Upper lobe of right lung (tissue), 1 donor: ENCODE results near the gene ARID1B. TPM values are rescaled to one million over a fixed set of nuclear protein-coding genes. Genes with fewer than 3 reads are reported as not detected.

Source experiments
- ATAC-seq: fragments of 200-7000 bp; cut with Tn5 transposase; one replicate; pipeline ENCODE4 v1.9.1; 2020; ENCODE audit warnings: mild to moderate bottlenecking, moderate library complexity
- DNase-seq: peaks from one replicate; pipeline ENCODE4 v3.0.0-alpha.2; 2020
- H3K27ac ChIP-seq: fragments of 200-600 bp; one replicate; pipeline ENCODE4 v1.8.0; 2022
- H3K27me3 ChIP-seq: fragments of 200-600 bp; one replicate; pipeline ENCODE4 v1.8.0; 2022; ENCODE audit warnings: mild to moderate bottlenecking
- H3K36me3 ChIP-seq: fragments of 200-600 bp; one replicate; pipeline ENCODE4 v1.8.0; 2022
- H3K4me1 ChIP-seq: fragments of 200-600 bp; one replicate; pipeline ENCODE4 v1.8.0; 2022
- H3K4me3 ChIP-seq: fragments of 200-600 bp; one replicate; pipeline ENCODE4 v1.8.0; 2022; ENCODE audit warnings: mild to moderate bottlenecking
- H3K9me3 ChIP-seq: fragments of 200-600 bp; one replicate; pipeline ENCODE4 v1.8.0; 2022
- intact Hi-C: fragments of 100-400 bp; cut with DNase I; formaldehyde crosslinking; loops from one replicate; pipeline ENCODE4 v1.11.0; 2022
- total RNA-seq: library from RNA; stranded (reverse); fragmentation: NEBNext Ultra II Directional; extraction: Animal tissue kit (Norgen Biotek cat#: 25700); gene quantifications from one replicate; pipeline ENCODE4 v1.2.1, GENCODE V29; 2021
- TF ChIP-seq, protein P1 (sequence below): fragments of 200-600 bp; IDR thresholded peaks from one replicate; pipeline ENCODE4 v1.8.0; 2022; ENCODE audit warnings: antibody characterized with exemption
- donor health status: DM: no; HTN: yes; CAD: no; lungs with severe emphysema.

The ARID1B gene
- total RNA-seq, 1 donor from 2014 or later, result 80.4 TPM

DNA sequence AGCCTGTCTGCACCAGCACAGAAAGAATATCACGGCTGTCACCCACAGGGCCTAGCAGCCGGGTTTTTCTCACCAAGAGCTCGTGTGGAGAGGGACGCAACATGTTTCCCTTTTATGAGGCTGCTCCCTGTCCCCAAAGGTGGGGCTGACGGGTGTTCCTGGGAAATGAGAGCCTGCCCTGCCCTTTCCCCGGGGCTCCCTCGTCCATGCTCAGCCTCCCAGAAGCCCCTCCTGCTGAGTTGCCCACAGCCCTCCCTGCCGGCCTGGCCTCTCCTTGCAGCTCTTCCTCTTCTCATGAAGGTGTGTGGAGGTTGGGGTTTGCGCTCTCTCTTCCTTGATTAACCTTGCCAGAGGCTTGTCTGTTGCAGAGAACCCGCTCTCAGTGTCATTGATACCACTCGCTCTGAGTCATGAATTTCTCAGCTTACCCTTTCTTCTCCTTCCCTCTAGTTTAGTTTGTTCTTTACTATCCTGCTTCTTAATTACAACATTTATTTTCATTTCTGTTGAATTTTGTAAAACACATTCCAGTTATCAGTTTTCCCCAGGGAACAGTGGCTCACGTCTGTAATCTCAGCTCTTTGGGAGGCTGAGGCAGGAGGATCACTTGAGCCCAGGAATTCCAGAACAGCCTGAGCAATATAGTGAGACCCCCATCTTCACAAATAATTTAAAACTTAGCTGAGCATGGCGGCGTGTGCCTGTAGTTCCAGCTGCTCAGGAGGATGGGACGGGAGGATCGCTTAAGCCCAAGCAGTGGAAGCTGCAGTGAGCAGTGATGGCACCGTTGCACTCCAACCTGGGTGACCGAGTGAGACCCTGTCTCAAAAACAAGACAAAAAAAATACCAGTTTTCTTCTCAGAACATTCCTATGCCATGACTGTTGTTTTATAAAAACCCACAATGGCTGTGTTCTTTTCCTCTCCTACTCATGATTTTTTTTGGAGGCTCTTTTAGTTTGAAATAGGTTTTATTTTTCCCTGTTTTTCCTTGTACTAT lies 442.3 kb downstream of the ARID1B start:
- ATAC-seq (no peak), DNase-seq (peak; percentile 57)
- no peaks in the 10 kb centered on the region for H3K27me3 ChIP-seq
- H3K4me3 ChIP-seq, result no peak overlapping the region
- intact Hi-C loops, result no loop called here
- no peak overlapping the region for H3K27ac ChIP-seq
- no peaks in the 10 kb centered on the region for H3K4me1 ChIP-seq
- TF ChIP-seq, protein P1, sequence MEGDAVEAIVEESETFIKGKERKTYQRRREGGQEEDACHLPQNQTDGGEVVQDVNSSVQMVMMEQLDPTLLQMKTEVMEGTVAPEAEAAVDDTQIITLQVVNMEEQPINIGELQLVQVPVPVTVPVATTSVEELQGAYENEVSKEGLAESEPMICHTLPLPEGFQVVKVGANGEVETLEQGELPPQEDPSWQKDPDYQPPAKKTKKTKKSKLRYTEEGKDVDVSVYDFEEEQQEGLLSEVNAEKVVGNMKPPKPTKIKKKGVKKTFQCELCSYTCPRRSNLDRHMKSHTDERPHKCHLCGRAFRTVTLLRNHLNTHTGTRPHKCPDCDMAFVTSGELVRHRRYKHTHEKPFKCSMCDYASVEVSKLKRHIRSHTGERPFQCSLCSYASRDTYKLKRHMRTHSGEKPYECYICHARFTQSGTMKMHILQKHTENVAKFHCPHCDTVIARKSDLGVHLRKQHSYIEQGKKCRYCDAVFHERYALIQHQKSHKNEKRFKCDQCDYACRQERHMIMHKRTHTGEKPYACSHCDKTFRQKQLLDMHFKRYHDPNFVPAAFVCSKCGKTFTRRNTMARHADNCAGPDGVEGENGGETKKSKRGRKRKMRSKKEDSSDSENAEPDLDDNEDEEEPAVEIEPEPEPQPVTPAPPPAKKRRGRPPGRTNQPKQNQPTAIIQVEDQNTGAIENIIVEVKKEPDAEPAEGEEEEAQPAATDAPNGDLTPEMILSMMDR, result no peak
- no peaks in the 10 kb centered on the region for H3K9me3 ChIP-seq
- H3K36me3 ChIP-seq, result no peaks in the 10 kb centered on the region

GRCh38 chr6:157220485-157220884 lies 443.3 kb downstream of the ARID1B start:
- Histone ChIP-seq H3K4me3 (peak overlapping the region; percentile 54), H3K27ac (no peak overlapping the region), H3K9me3 (no peaks in the 10 kb centered on the region), H3K27me3 (no peaks in the 10 kb centered on the region), H3K4me1 (no peaks in the 10 kb centered on the region), H3K36me3 (no peaks in the 10 kb centered on the region)
- ATAC-seq (no peak), DNase-seq (no peak)
- TF ChIP-seq, protein P1, result no peak
- intact Hi-C loops, result no loop called here

GRCh38 chr6:157221049-157221816 lies 444.1 kb downstream of the ARID1B start:
- H3K9me3 ChIP-seq, result no peaks in the 10 kb centered on the region
- ATAC-seq, result peak; percentile 86
- no peaks in the 10 kb centered on the region for H3K4me1 ChIP-seq
- DNase-seq, result peak; percentile 95
- H3K36me3 ChIP-seq, result no peaks in the 10 kb centered on the region
- H3K27me3 ChIP-seq, result no peaks in the 10 kb centered on the region
- intact Hi-C loops, result no loop called here
- peak overlapping the region; percentile 54 for H3K4me3 ChIP-seq
- no peak overlapping the region for H3K27ac ChIP-seq
- TF ChIP-seq, protein P1, result peak; percentile 21

DNA sequence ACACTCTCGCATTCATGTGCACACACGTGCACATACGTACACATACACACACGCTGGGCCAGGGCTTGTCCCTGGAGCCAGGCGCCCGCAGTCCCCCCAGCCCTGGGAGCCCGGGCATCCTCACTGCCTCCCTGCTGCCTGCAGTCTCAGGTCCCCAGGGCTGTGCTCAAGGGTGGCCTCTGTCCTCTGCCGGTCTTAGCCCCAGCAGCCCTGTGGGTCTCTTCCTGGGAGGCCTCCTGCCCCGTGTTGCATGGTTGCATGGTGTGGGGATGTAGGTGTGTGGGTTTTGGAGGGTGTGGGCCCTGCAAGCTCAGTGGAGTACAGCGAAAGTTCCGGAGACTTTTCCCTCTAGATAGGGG lies 444.6 kb downstream of the ARID1B start:
- TF ChIP-seq, protein P1, result no peak
- H3K9me3 ChIP-seq, result no peaks in the 10 kb centered on the region
- no peaks in the 10 kb centered on the region for H3K27me3 ChIP-seq
- intact Hi-C loops, result no loop called here
- DNase-seq, result peak; percentile 61
- H3K36me3 ChIP-seq, result no peaks in the 10 kb centered on the region
- H3K4me3 ChIP-seq, result no peak overlapping the region
- ATAC-seq, result peak; percentile 3
- H3K27ac ChIP-seq, result no peak overlapping the region
- no peaks in the 10 kb centered on the region for H3K4me1 ChIP-seq

DNA sequence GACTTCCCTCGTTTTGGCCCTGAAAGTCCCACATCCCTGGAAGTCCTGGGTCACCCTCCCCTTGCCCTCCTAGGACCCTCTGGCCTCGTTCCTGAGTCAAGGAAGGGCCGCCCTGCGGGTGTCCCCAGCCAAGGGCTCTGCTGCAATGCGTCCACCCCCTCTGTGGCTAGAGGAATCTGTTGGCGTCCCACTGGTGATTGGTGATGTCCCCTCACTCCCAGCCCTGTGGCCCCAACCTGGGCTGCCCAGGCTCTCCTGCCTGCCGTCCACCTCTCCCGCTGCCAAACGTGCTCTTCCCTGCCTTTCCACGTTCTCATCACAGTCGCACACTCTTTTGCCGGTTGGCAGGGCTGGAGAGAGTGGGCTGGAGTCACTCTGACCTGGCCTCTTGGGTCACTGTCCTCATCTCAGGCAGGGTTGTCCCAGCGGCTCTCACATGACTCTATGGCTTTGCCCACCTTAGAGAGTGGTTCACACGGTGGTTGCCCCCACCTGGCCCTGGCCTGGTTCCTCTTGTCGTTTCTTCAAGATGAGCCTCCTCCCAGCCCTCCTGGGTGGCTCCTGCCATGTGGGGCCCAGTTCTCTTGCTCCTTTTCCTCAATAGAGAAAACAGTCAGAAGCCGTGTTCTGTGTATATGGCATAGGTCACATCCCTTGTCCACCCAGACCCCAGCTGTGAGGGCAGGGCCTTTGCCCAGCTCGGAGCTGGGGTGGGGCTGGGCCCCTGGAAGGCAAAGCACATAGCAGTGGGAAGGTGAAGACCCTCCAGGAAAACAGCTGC lies 445.2 kb downstream of the ARID1B start:
- H3K4me1 ChIP-seq, result no peaks in the 10 kb centered on the region
- no peak overlapping the region for H3K27ac ChIP-seq
- ATAC-seq (no peak), DNase-seq (peak; percentile 58)
- no peak overlapping the region for H3K4me3 ChIP-seq
- no peaks in the 10 kb centered on the region for H3K36me3 ChIP-seq
- TF ChIP-seq, protein P1, result no peak
- H3K27me3 ChIP-seq, result no peaks in the 10 kb centered on the region
- intact Hi-C loops, result no loop called here
- no peaks in the 10 kb centered on the region for H3K9me3 ChIP-seq
